K562 (cell line): ENCODE results near the gene RBFOX2. TPM values are rescaled to one million over a fixed set of nuclear protein-coding genes. Genes with fewer than 3 reads are reported as not detected.
A peak's percentile ranks its signal among the peaks of the same experiment; 100 is the strongest.

Source experiments
- ATAC-seq: fragments of 200-7000 bp; cut with Tn5 transposase; 3 replicates; pipeline ENCODE4 v1.9.1; 2020; ENCODE audit warnings: moderate library complexity
- BruUV-seq: library from RNA; stranded (reverse); fragments of 400-500 nt; replicated peaks from 2 replicates; lab custom pipeline; 2021; lab: Mats Ljungman, UMichigan
- CTCF ChIA-PET: fragments of 300-600 bp; formaldehyde crosslinking; extraction: SDS; loops from one replicate; lab custom pipeline; 2021; ENCODE audit warnings: low intra/inter-chr PET ratio; lab: Yijun Ruan, JAX
- POLR2A ChIA-PET: fragments of 300-600, 350-650 bp; sonication (Branson Sonifier 250); formaldehyde crosslinking; extraction: SDS; loops from one replicate; lab custom pipeline; 2021; ENCODE audit warnings: antibody characterized with exemption, inconsistent platforms; lab: Yijun Ruan, JAX
- DNase-seq, 4 experiments: peaks; one replicate each; pipeline versions ENCODE4 v3.0.0 to v3.0.0-alpha.2; 2011 to 2018; ENCODE audit warnings: low spot score in 3 of 4, mixed read lengths in 3 of 4; ENCODE audit errors: extremely low read depth in 1 of 4
- FAIRE-seq: peaks from 2 replicates; lab custom pipeline; 2011; peaks lifted over from hg19 to GRCh38; lab: Jason Lieb, UNC
- H2AFZ ChIP-seq: 2 replicates; pipeline ENCODE4 v1.6.0; 2011; ENCODE audit warnings: low read depth, low read length, control low read depth, inconsistent platforms
- H3K27ac ChIP-seq: fragments of 200-600 bp; 3 replicates; pipeline ENCODE4 v1.8.0; 2011; ENCODE audit warnings: low read depth, mild to moderate bottlenecking, control low read depth, inconsistent platforms, low read length, moderate library complexity, mixed read lengths; ENCODE audit errors: extremely low read depth
- H3K27me3 ChIP-seq, 2 experiments: fragments of 300-600 bp in 1 of 2; 2 replicates in 1 of 2; 3 replicates in 1 of 2; pipeline versions ENCODE4 v1.6.0 to v1.8.0; 2011; ENCODE audit warnings: inconsistent platforms in 2 of 2, low read length in 2 of 2, mild to moderate bottlenecking in 1 of 2, mixed read lengths in 1 of 2, moderate library complexity in 1 of 2; ENCODE audit not compliant: control insufficient read depth in 2 of 2, insufficient read depth in 2 of 2
- H3K36me3 ChIP-seq: fragments of 300-600 bp; 3 replicates; pipeline ENCODE4 v1.8.0; 2011; ENCODE audit warnings: mild to moderate bottlenecking, low read length, inconsistent platforms; ENCODE audit not compliant: control insufficient read depth, insufficient read depth
- H3K4me1 ChIP-seq, 2 experiments: fragments of 200-600 bp in 1 of 2; replicated peaks in 1 of 2; 2 replicates in 1 of 2; 3 replicates in 1 of 2; pipeline versions ENCODE4 v1.5.1 to v1.8.0; 2011; ENCODE audit warnings: inconsistent platforms in 2 of 2, low read length in 2 of 2, mild to moderate bottlenecking in 1 of 2, mixed read lengths in 1 of 2, moderate library complexity in 1 of 2; ENCODE audit not compliant: control insufficient read depth in 2 of 2, insufficient read depth in 2 of 2
- H3K4me2 ChIP-seq: 2 replicates; pipeline ENCODE4 v1.6.1; 2011; ENCODE audit warnings: low read length, control low read depth, inconsistent platforms, mixed read lengths; ENCODE audit not compliant: insufficient read depth
- H3K4me3 ChIP-seq: fragments of 200-600 bp; sonication (generic), shearing (Covaris generic); 2 replicates; pipeline ENCODE4 v1.5.1; 2016; ENCODE audit warnings: control low read depth, inconsistent platforms
- H3K79me2 ChIP-seq: fragments of 200-600 bp; 3 replicates; pipeline ENCODE4 v1.8.0; 2011; ENCODE audit warnings: low read length, inconsistent platforms; ENCODE audit not compliant: control insufficient read depth, insufficient read depth
- H3K9ac ChIP-seq, 2 experiments: 2 replicates each; pipeline versions ENCODE4 v1.6.0 to v1.6.1; 2011; ENCODE audit warnings: low read depth in 2 of 2, low read length in 2 of 2, control low read depth in 1 of 2, inconsistent platforms in 1 of 2, mild to moderate bottlenecking in 1 of 2, mixed read lengths in 1 of 2; ENCODE audit not compliant: insufficient read depth in 1 of 2
- H3K9me1 ChIP-seq: one replicate; pipeline ENCODE4 v1.6.0; 2011; ENCODE audit warnings: inconsistent platforms, mild to moderate bottlenecking, low read length, moderate library complexity; ENCODE audit not compliant: control insufficient read depth, insufficient read depth
- H3K9me3 ChIP-seq: replicated peaks from 2 replicates; pipeline ENCODE4 v1.5.1; 2011; ENCODE audit warnings: low read depth, low read length, inconsistent platforms; ENCODE audit not compliant: control insufficient read depth, insufficient read depth
- H4K20me1 ChIP-seq: replicated peaks from 2 replicates; pipeline ENCODE4 v1.6.1; 2011; ENCODE audit warnings: low read length, inconsistent platforms, mixed read lengths; ENCODE audit not compliant: control insufficient read depth, insufficient read depth
- BCL6 ChIP-seq: fragments of 250-450 bp; sonication (Bioruptor Pico); IDR thresholded peaks from 2 replicates; pipeline ENCODE4 v1.4.0; 2020
- MCM3 ChIP-seq: fragments of 450-650 bp; IDR thresholded peaks from 2 replicates; pipeline ENCODE4 v1.6.1; 2016
- ZNF212 ChIP-seq: fragments of 450-650 bp; formaldehyde crosslinking; IDR thresholded peaks from 2 replicates; pipeline ENCODE4 v1.4.0; 2020; ENCODE audit warnings: mild to moderate bottlenecking
- ZNF695 ChIP-seq: fragments of 450-650 bp; formaldehyde crosslinking; IDR thresholded peaks from 2 replicates; pipeline ENCODE4 v1.4.0; 2020; ENCODE audit warnings: mild to moderate bottlenecking, moderate library complexity
- WGBS: fragments of 100-300 bp; shearing (Covaris generic); methylation state at CpG from one replicate; pipeline ENCODE4 v1.1.6; 2016; ENCODE audit warnings: low coverage, mixed read lengths; ENCODE audit not compliant: insufficient coverage; ENCODE audit errors: missing lambda C conversion rate; 5-methylcytosine and 5-hydroxymethylcytosine counted together
- in situ Hi-C: fragments of 300-500 bp; cut with MboI; formaldehyde crosslinking; loops from 4 replicates; pipeline ENCODE4 v1.15.0; 2018; ENCODE audit warnings: inconsistent platforms, mixed read lengths
- intact Hi-C: fragments of 100-400 bp; cut with micrococcal nuclease; formaldehyde crosslinking; loops from 2 replicates; pipeline ENCODE4 v1.14.2; 2022
- polyA plus RNA-seq, 8 experiments: library from polyadenylated mRNA; depleted of rRNA in 4 of 8; stranded (reverse) in 5 of 8; unstranded in 3 of 8; fragments of >200 nt; fragmentation: Nextera tagmentation in 2 of 8; fragmentation: Illumina TruSeq in 1 of 8; extraction: Ambion mirVana in 2 of 8; extraction: Trizol in 1 of 8; gene quantifications; 2 replicates each; pipeline versions ENCODE4 v1.2.1 to v1.2.3, GENCODE V29; 2011 to 2014; ENCODE audit warnings: inconsistent platforms in 1 of 8, missing spikeins in 1 of 8
- total RNA-seq, 7 experiments: library from RNA; depleted of rRNA in 6 of 7; stranded (reverse); fragments of >200 nt in 6 of 7; fragmentation: Illumina TruSeq in 2 of 7; extraction: Trizol in 2 of 7; gene quantifications; 2 replicates each; pipeline versions ENCODE4 v1.2.1 to v1.2.3, GENCODE V29; 2011 to 2021; ENCODE audit warnings: low replicate concordance in 1 of 7
- TF ChIP-seq, protein P1 (sequence below): fragments of 250-450 bp; sonication (Bioruptor Pico); IDR thresholded peaks from 2 replicates; pipeline ENCODE4 v1.5.0; 2022; ENCODE audit warnings: mild to moderate bottlenecking
- TF ChIP-seq, protein P2 (sequence below): fragments of 450-650 bp; formaldehyde crosslinking; conservative IDR thresholded peaks from 2 replicates; pipeline ENCODE4 v1.4.0; 2022; ENCODE audit warnings: mild to moderate bottlenecking, missing genetic modification characterization
- TF ChIP-seq, protein P3 (sequence below): fragments of 250-450 bp; sonication (Bioruptor Pico); IDR thresholded peaks from 2 replicates; pipeline ENCODE4 v1.8.0; 2022; ENCODE audit warnings: moderate library complexity, mild to moderate bottlenecking, inconsistent platforms
- TF ChIP-seq, protein P4 (sequence below): fragments of 200-400 bp; formaldehyde crosslinking; IDR thresholded peaks from 2 replicates; pipeline ENCODE4 v1.6.1; 2017; ENCODE audit warnings: mild to moderate bottlenecking, low read depth, low read length, moderate library complexity

RBFOX2 gene
- total and polyA plus RNA-seq, 9 of the 15 experiments (the other 6 are each of a cell fraction or from before 2014, with no cell fraction given): 5.8 to 24.8 (median 14.2) TPM

DNA sequence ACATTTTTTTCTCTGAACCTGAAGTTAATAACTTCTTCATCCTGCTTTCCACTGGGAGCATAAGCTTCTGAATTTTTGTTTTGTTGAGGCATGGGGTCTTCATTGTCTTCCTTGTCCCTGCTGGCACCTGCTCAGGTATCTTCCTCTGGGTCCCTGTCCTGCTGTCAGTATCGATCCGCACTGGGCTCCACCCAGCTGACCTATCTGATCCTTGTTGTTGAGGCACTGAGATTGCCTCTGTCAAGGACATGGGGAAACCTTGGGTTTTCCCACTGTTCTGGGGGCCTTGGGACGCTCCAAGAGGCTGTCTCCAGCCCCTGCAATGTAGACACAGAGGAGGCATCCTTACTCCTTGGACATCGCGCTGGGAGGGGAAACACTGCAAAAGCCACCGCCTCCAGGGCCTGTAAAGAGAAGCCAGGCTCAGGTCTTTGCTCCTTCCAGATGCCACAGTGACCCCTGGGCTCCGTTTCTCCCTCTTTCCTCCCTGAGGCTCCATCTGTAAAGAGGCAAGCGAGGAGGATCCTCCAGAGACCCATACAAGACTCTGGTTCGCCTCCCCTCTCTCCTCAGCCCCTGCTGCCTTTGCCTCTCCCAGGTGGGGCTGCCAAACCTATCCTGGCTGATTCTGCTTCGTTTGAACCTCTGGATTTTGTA is 8.6 kb upstream of the RBFOX2 start:
- no peaks in the 10 kb centered on the region for H3K9me3 ChIP-seq
- H3K36me3 ChIP-seq: no peaks in the 10 kb centered on the region
- peak overlapping the region; percentile 32; the same call in 1 of the 2 replicates for H2AFZ ChIP-seq
- DNase-seq (no peak), ATAC-seq (no peak), FAIRE-seq (no peak)
- no peaks in the 10 kb centered on the region for H4K20me1 ChIP-seq
- no peak overlapping the region for H3K4me3 ChIP-seq
- H3K4me2 ChIP-seq: no peak overlapping the region
- WGBS: 64% methylated on average over 8 of the region's 10 CpGs
- no TSS peak for BruUV-seq
- H3K27me3 ChIP-seq: no peaks in the 10 kb centered on the region
- peak overlapping the region in 1 of 2 experiments; percentile 17; a peak in 1 of 4 replicates for H3K9ac ChIP-seq
- no peaks in the 10 kb centered on the region for H3K79me2 ChIP-seq
- H3K4me1 ChIP-seq: peaks cover 0 to 16% of the 10 kb centered on the region in 2 experiments; a peak in 4 of 5 replicates
- H3K9me1 ChIP-seq: no peaks in the 10 kb centered on the region
- in situ Hi-C loops (no loop called here), intact Hi-C loops (no loop called here)
- no peak overlapping the region for H3K27ac ChIP-seq
- POLR2A ChIA-PET: interaction anchor here (0.7 kb wide), 1 partner anchor 9 kb away, joined by 3 read pairs; the partner anchor contains the start of gene RBFOX2
- CTCF ChIA-PET: no interaction called here
- TF ChIP-seq ZNF212 (CRISPR knock-in tag) (no peak), BCL6 (CRISPR knock-in tag) (no peak), ZNF695 (CRISPR knock-in tag) (no peak), MCM3 (no peak)
- TF ChIP-seq, protein P1, sequence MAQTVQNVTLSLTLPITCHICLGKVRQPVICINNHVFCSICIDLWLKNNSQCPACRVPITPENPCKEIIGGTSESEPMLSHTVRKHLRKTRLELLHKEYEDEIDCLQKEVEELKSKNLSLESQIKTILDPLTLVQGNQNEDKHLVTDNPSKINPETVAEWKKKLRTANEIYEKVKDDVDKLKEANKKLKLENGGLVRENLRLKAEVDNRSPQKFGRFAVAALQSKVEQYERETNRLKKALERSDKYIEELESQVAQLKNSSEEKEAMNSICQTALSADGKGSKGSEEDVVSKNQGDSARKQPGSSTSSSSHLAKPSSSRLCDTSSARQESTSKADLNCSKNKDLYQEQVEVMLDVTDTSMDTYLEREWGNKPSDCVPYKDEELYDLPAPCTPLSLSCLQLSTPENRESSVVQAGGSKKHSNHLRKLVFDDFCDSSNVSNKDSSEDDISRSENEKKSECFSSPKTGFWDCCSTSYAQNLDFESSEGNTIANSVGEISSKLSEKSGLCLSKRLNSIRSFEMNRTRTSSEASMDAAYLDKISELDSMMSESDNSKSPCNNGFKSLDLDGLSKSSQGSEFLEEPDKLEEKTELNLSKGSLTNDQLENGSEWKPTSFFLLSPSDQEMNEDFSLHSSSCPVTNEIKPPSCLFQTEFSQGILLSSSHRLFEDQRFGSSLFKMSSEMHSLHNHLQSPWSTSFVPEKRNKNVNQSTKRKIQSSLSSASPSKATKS (CRISPR knock-in tag): no peak
- TF ChIP-seq, protein P2, sequence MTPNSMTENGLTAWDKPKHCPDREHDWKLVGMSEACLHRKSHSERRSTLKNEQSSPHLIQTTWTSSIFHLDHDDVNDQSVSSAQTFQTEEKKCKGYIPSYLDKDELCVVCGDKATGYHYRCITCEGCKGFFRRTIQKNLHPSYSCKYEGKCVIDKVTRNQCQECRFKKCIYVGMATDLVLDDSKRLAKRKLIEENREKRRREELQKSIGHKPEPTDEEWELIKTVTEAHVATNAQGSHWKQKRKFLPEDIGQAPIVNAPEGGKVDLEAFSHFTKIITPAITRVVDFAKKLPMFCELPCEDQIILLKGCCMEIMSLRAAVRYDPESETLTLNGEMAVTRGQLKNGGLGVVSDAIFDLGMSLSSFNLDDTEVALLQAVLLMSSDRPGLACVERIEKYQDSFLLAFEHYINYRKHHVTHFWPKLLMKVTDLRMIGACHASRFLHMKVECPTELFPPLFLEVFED (CRISPR knock-in tag): no peak
- TF ChIP-seq, protein P3, sequence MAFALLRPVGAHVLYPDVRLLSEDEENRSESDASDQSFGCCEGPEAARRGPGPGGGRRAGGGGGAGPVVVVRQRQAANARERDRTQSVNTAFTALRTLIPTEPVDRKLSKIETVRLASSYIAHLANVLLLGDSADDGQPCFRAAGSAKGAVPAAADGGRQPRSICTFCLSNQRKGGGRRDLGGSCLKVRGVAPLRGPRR: no peak
- TF ChIP-seq, protein P4, sequence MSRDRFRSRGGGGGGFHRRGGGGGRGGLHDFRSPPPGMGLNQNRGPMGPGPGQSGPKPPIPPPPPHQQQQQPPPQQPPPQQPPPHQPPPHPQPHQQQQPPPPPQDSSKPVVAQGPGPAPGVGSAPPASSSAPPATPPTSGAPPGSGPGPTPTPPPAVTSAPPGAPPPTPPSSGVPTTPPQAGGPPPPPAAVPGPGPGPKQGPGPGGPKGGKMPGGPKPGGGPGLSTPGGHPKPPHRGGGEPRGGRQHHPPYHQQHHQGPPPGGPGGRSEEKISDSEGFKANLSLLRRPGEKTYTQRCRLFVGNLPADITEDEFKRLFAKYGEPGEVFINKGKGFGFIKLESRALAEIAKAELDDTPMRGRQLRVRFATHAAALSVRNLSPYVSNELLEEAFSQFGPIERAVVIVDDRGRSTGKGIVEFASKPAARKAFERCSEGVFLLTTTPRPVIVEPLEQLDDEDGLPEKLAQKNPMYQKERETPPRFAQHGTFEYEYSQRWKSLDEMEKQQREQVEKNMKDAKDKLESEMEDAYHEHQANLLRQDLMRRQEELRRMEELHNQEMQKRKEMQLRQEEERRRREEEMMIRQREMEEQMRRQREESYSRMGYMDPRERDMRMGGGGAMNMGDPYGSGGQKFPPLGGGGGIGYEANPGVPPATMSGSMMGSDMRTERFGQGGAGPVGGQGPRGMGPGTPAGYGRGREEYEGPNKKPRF: no peak
